Colonic mucosa (tissue), 4 donors: ENCODE results near the gene PLA2G4D. TPM values are rescaled to one million over a fixed set of nuclear protein-coding genes. Genes with fewer than 3 reads are reported as not detected.

ENCODE experiments used
- DNase-seq: peaks from one replicate; pipeline ENCODE4 v3.0.0-alpha.2; 2020
- H3K27ac ChIP-seq: fragments of 200-600 bp; one replicate; pipeline ENCODE4 v1.8.0; 2021
- H3K27me3 ChIP-seq: fragments of 200-600 bp; one replicate; pipeline ENCODE4 v1.8.0; 2021
- H3K36me3 ChIP-seq: fragments of 200-600 bp; one replicate; pipeline ENCODE4 v1.8.0; 2021
- H3K4me1 ChIP-seq: fragments of 200-600 bp; one replicate; pipeline ENCODE4 v1.8.0; 2021; ENCODE audit warnings: mild to moderate bottlenecking
- H3K4me3 ChIP-seq: fragments of 200-600 bp; one replicate; pipeline ENCODE4 v1.8.0; 2021
- H3K9ac ChIP-seq, 2 donors: one replicate each; pipeline ENCODE4 v1.7.0; 2013; ENCODE audit warnings: control low read depth in 2 of 2, low read depth in 2 of 2, low read length in 2 of 2
- H3K9me3 ChIP-seq: fragments of 200-600 bp; one replicate; pipeline ENCODE4 v1.8.0; 2021
- CTCF ChIP-seq: fragments of 200-600 bp; IDR thresholded peaks from one replicate; pipeline ENCODE4 v1.8.0; 2022; ENCODE audit warnings: antibody characterized with exemption, mild to moderate bottlenecking
- intact Hi-C: fragments of 100-400 bp; cut with DNase I; formaldehyde crosslinking; loops from one replicate; pipeline ENCODE4 v1.14.1; 2022
- total RNA-seq, 2 donors: library from RNA; stranded (reverse); fragmentation: NEBNext Ultra II Directional in 1 of 2; extraction: Animal tissue kit (Norgen Biotek cat#: 25700) in 1 of 2; gene quantifications; one replicate each; pipeline ENCODE4 v1.2.1, GENCODE V29; 2021
- donor health status: healthy.
- donor health status: DM: no; HTN: no; CAD: no.
- donor health status: DM: no; HTN: no; CAD: no.

PLA2G4D gene
- total RNA-seq, 2 donors from 2014 or later: 0.24 to 0.27 TPM

GRCh38 chr15:42083605-42083908 is 10.8 kb downstream of the PLA2G4D start:
- no peak for TF ChIP-seq CTCF
- H3K4me1 ChIP-seq: peaks cover 4% of the 10 kb centered on the region
- DNase-seq: no peak
- H3K27ac ChIP-seq: no peak overlapping the region
- no peaks in the 10 kb centered on the region for H3K36me3 ChIP-seq
- no peaks in the 10 kb centered on the region for H3K27me3 ChIP-seq
- no peaks in the 10 kb centered on the region for H3K9me3 ChIP-seq
- H3K4me3 ChIP-seq: no peak overlapping the region
- H3K9ac ChIP-seq: no peak overlapping the region
- intact Hi-C loops: no loop called here

DNA sequence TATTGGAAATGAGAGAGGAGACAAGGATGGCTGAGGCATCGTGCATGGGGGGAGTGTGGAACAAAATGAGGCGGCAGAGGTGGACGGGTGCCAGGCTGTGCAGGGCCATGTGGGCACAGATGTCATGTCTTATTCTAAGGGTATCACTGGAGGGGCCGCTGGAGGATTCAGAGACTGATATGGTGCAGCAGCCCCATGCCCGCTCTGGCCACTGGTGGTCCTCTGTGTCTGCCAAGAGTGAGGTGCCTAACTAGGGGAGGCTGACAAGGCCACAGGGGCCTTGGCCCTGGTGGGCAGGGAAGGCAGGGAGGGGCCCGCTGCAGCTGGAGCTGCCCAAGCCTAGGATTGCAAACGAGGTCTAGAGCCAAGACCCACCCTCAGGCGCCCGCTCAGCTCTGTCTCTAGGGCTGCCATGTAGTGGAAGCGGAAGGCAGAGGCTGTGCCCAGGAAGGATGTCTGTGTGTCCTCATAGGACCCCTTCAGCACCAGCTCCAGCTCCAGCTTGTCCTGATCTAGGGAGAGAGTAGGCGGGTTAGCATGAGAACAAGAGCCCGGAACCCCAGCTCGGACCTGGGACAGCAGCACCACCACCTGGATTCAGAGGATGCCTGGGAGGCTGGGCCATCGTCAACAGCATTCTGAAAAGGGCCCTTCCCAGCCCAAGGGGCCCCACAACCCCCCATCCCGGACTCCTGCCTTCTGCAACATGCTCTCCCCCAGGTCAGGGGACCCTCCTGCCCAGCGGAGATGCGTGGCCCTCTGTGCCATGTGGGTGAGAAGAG is 11.3 kb downstream of the PLA2G4D start:
- no peak overlapping the region for H3K4me3 ChIP-seq
- no peaks in the 10 kb centered on the region for H3K9me3 ChIP-seq
- DNase-seq: no peak
- intact Hi-C loops: no loop called here
- H3K36me3 ChIP-seq: no peaks in the 10 kb centered on the region
- H3K27ac ChIP-seq: no peak overlapping the region
- peaks cover 4% of the 10 kb centered on the region for H3K4me1 ChIP-seq
- TF ChIP-seq CTCF: no peak
- no peaks in the 10 kb centered on the region for H3K27me3 ChIP-seq
- no peak overlapping the region for H3K9ac ChIP-seq

DNA sequence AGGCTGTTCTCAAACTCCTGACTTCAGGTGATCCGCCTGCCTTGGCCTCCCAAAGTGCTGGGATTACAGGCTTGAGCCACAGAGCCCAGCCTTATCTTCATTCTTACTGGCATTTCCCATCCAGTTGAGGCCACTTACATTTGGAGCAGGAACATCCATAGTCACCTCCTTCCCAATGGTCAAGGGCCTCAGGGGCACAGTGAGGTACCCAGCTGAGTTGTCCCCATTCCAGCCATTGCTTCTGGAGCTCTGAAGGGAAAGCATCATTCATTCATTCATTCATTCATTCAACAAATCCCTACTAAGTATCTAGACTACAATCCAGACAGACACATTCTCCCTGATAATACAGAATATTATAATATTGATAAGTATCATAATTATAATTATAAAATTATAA is 12.2 kb downstream of the PLA2G4D start:
- H3K27me3 ChIP-seq: no peaks in the 10 kb centered on the region
- H3K4me3 ChIP-seq: no peak overlapping the region
- peaks cover 4% of the 10 kb centered on the region for H3K4me1 ChIP-seq
- no peaks in the 10 kb centered on the region for H3K9me3 ChIP-seq
- intact Hi-C loops: no loop called here
- TF ChIP-seq CTCF: no peak
- no peak overlapping the region for H3K9ac ChIP-seq
- no peak for DNase-seq
- H3K27ac ChIP-seq: no peak overlapping the region
- no peaks in the 10 kb centered on the region for H3K36me3 ChIP-seq

DNA sequence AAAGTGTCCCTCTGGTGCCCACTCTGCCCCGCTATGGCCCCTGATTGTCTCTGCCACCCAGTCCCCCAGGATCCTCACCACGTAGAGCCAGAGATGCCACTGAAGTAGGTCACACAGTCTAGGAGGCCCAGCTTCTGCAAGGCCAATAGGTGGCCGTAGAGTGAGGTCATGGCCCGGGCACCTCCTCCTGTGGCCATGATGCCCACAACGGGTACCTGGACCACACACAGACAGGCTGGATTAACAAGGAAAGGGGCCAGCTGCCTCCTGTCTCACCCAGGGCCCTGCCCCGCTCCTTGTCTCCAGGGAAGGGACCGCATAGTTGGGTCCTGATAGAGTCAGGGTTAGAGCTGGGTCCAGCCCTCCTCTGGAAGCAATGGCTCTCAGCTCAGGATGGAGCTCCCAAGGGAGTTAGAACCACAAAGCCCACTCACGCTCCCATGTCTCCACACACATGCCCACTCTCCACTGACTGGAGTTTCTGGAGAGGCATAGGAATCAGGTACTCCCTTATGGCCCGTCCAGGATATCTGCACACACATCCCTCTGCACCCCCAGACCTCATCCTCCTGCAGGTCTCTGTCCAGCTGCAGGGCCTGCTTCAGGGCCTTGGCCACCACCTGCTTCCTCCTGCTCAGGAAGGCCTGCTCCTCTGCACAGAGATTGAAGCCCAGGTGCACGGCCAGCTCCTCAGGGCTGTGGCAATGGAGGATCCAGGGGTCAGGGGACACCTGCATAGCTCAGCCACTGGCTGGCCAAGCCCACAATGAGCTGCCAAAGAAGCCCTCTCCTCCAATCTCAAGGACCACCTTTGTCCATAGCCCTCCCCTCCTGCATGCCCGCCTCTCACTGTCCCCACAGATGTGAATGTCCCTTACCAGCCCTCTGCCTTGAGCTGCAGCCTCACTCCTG is 13.2 kb downstream of the PLA2G4D start:
- Histone ChIP-seq H3K4me1 (peaks cover 4% of the 10 kb centered on the region), H3K27me3 (no peaks in the 10 kb centered on the region), H3K4me3 (no peak overlapping the region), H3K36me3 (no peaks in the 10 kb centered on the region), H3K27ac (no peak overlapping the region), H3K9ac (no peak overlapping the region), H3K9me3 (no peaks in the 10 kb centered on the region)
- DNase-seq: no peak
- intact Hi-C loops: no loop called here
- TF ChIP-seq CTCF: no peak

GRCh38 chr15:42080186-42080918 is 14.0 kb downstream of the PLA2G4D start:
- H3K27me3 ChIP-seq: no peaks in the 10 kb centered on the region
- H3K27ac ChIP-seq: no peak overlapping the region
- DNase-seq: no peak
- peaks cover 4% of the 10 kb centered on the region for H3K4me1 ChIP-seq
- no peaks in the 10 kb centered on the region for H3K9me3 ChIP-seq
- no peak for TF ChIP-seq CTCF
- intact Hi-C loops: no loop called here
- no peak overlapping the region for H3K4me3 ChIP-seq
- H3K9ac ChIP-seq: no peak overlapping the region
- no peaks in the 10 kb centered on the region for H3K36me3 ChIP-seq
